Measurements from ENCODE around the gene TCP11L2. TPM values are rescaled to one million over a fixed set of nuclear protein-coding genes. Genes with fewer than 3 reads are reported as not detected.

Gene TCP11L2
- total RNA-seq, 1 experiment from 2014 or later: 12.1 TPM

DNA sequence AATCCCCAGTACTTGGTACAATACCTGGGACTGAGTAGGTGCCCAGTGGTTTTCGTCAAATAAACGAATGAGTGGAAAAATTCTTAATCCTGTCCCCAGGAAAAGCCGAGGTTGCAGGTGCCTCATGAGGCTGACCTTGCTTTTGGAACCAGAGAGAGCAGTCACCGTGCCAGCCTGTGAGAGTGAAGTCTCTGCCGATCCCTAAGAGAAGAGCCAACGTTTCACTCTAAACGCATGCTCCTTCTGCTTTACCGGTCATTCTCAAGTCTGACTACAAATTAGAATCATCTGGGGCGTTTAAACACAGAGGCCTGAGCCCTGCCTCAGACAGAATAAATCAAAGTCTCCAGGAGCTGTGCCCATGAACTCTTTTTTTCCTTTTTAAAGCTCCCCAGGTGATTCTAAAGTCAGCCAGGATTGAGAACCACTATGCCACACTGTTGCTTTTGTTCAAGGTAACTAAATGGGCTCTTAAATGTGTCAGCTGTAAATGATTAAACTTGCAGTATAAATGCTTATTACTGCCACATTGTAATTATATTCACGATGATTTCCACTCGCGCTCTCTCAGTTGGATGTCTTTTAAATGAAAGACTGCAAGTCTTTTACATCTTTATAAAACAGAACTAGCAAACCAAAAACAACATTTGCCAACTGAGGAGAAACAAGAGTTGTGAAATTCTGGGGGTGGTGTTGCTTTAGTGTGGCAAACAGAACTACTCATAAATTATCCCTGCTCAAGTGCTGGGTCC lies 26.9 kb downstream of the TCP11L2 start:
- Histone ChIP-seq H3K36me3 (ENCODE audit: low read depth, low read length) (no peaks in the 10 kb centered on the region), H2AFZ (ENCODE audit: low read length) (no peak overlapping the region), H3K27me3 (ENCODE audit: low read length) (no peaks in the 10 kb centered on the region), H3K79me2 (ENCODE audit: low read length) (no peaks in the 10 kb centered on the region), H3K4me3 (ENCODE audit: low read length) (no peak overlapping the region), H3K4me2 (ENCODE audit: low read length) (no peak overlapping the region), H3K27ac (ENCODE audit: low read length) (no peak overlapping the region), H3F3A (ENCODE audit: low read length, unreplicated experiment) (no peaks in the 10 kb centered on the region), H3K9me2 (replicated peaks; ENCODE audit: low read length) (no peaks in the 10 kb centered on the region), H3K4me1 (ENCODE audit: insufficient read depth, low read length) (no peaks in the 10 kb centered on the region), H3K9ac (ENCODE audit: low read length) (no peak overlapping the region), H4K20me1 (ENCODE audit: low read length) (no peaks in the 10 kb centered on the region), H3K9me3 (ENCODE audit: low read length) (no peaks in the 10 kb centered on the region)
- no TSS peak for BruUV-seq (replicated peaks)
- no peak for TF ChIP-seq EZH2phosphoT487 (IDR thresholded peaks at IDR 0.05; ENCODE audit: borderline replicate concordance, low read length)
- no peak for TF ChIP-seq EZH2 (IDR thresholded peaks at IDR 0.05; ENCODE audit: low read length, unreplicated experiment)
- no peak for TF ChIP-seq CTCF (conservative IDR thresholded peaks at IDR 0.05; ENCODE audit: low read depth, low read length)
- no peak for DNase-seq
- POLR2A ChIA-PET (ENCODE audit: unreplicated experiment): interaction anchor here (0.5 to 0.7 kb wide), 2 partner anchors 101 to 1194 kb away, joined by 3 to 6 read pairs; no protein-coding TSS in a partner anchor
- CTCF ChIA-PET: no interaction called here
- intact Hi-C loops (cut with micrococcal nuclease): no loop called here
- ATAC-seq: no peak

- ChIA-PET POLR2A (ENCODE audit: unreplicated experiment) (no interaction called here), CTCF (no interaction called here)
- no peak for DNase-seq
- BruUV-seq (replicated peaks): no TSS peak
- no peaks in the 10 kb centered on the region for H3K36me3 ChIP-seq (ENCODE audit: low read depth, low read length)
- H2AFZ ChIP-seq (ENCODE audit: low read length): no peak overlapping the region
- TF ChIP-seq EZH2phosphoT487 (IDR thresholded peaks at IDR 0.05; ENCODE audit: borderline replicate concordance, low read length) (no peak), CTCF (conservative IDR thresholded peaks at IDR 0.05; ENCODE audit: low read depth, low read length) (no peak), EZH2 (IDR thresholded peaks at IDR 0.05; ENCODE audit: low read length, unreplicated experiment) (no peak)
- H3K9me3 ChIP-seq (ENCODE audit: low read length): no peaks in the 10 kb centered on the region
- H3K79me2 ChIP-seq (ENCODE audit: low read length): no peaks in the 10 kb centered on the region
- H3K27ac ChIP-seq (ENCODE audit: low read length): no peak overlapping the region
- intact Hi-C loops (cut with micrococcal nuclease): no loop called here
- no peak overlapping the region for H3K4me3 ChIP-seq (ENCODE audit: low read length)
- ATAC-seq: no peak
- no peaks in the 10 kb centered on the region for H3K4me1 ChIP-seq (ENCODE audit: insufficient read depth, low read length)
- no peak overlapping the region for H3K9ac ChIP-seq (ENCODE audit: low read length)
- H3F3A ChIP-seq (ENCODE audit: low read length, unreplicated experiment): no peaks in the 10 kb centered on the region
- no peaks in the 10 kb centered on the region for H3K9me2 ChIP-seq (replicated peaks; ENCODE audit: low read length)
- no peaks in the 10 kb centered on the region for H3K27me3 ChIP-seq (ENCODE audit: low read length)
- no peak overlapping the region for H3K4me2 ChIP-seq (ENCODE audit: low read length)
- H4K20me1 ChIP-seq (ENCODE audit: low read length): no peaks in the 10 kb centered on the region
These were observed 29.1 kb downstream of the TCP11L2 start for GRCh38 chr12:106331599-106331998.

GRCh38 chr12:106332536-106332935 lies 30.0 kb downstream of the TCP11L2 start:
- Histone ChIP-seq H3K4me3 (ENCODE audit: low read length) (no peak overlapping the region), H3K36me3 (ENCODE audit: low read depth, low read length) (no peaks in the 10 kb centered on the region), H3K4me1 (ENCODE audit: insufficient read depth, low read length) (no peaks in the 10 kb centered on the region), H3K4me2 (ENCODE audit: low read length) (no peak overlapping the region), H3K27me3 (ENCODE audit: low read length) (no peaks in the 10 kb centered on the region), H3K9ac (ENCODE audit: low read length) (no peak overlapping the region), H3K9me2 (replicated peaks; ENCODE audit: low read length) (no peaks in the 10 kb centered on the region), H2AFZ (ENCODE audit: low read length) (no peak overlapping the region), H3K9me3 (ENCODE audit: low read length) (no peaks in the 10 kb centered on the region), H3K79me2 (ENCODE audit: low read length) (no peaks in the 10 kb centered on the region), H3K27ac (ENCODE audit: low read length) (no peak overlapping the region), H4K20me1 (ENCODE audit: low read length) (no peaks in the 10 kb centered on the region), H3F3A (ENCODE audit: low read length, unreplicated experiment) (no peaks in the 10 kb centered on the region)
- no peak for ATAC-seq
- no peak for TF ChIP-seq EZH2 (IDR thresholded peaks at IDR 0.05; ENCODE audit: low read length, unreplicated experiment)
- no peak for TF ChIP-seq CTCF (conservative IDR thresholded peaks at IDR 0.05; ENCODE audit: low read depth, low read length)
- TF ChIP-seq EZH2phosphoT487 (IDR thresholded peaks at IDR 0.05; ENCODE audit: borderline replicate concordance, low read length): no peak
- ChIA-PET POLR2A (ENCODE audit: unreplicated experiment) (no interaction called here), CTCF (no interaction called here)
- no TSS peak for BruUV-seq (replicated peaks)
- no peak for DNase-seq
- intact Hi-C loops (cut with micrococcal nuclease): no loop called here

Data from PC-3 (cell line).